ENCODE results near the gene ARSH.
"Not testable (repeated sequence)": the region's sequence is repeated elsewhere in the genome, so short reads cannot be mapped to it uniquely, and the experiment has no call there.

Gene ARSH

GRCh38 chrX:3006495-3006894, at the start of gene ARSH:
Gene ARSH, plus strand, starts transcription at chrX:3006546. Its CDS starts 67 bp downstream, at chrX:3006613.
- no peak for ATAC-seq
- Mint-ChIP-seq H3K27me3 (no peaks in the 10 kb centered on the region), H3K36me3 (no peaks in the 10 kb centered on the region), H3K9me3 (peaks cover 4% of the 10 kb centered on the region), H3K4me1 (no peaks in the 10 kb centered on the region), H3K27ac (no peak within 1 kb of the TSS), H3K4me3 (no peak within 1 kb of the TSS)

- no peaks in the 10 kb centered on the region for H3K4me1 Mint-ChIP-seq
- no peak overlapping the region for H3K4me3 Mint-ChIP-seq
- no peak overlapping the region for H3K27ac Mint-ChIP-seq
- ATAC-seq, result no peak
- no peaks in the 10 kb centered on the region for H3K36me3 Mint-ChIP-seq
- H3K27me3 Mint-ChIP-seq, result peaks cover 17% of the 10 kb centered on the region
- H3K9me3 Mint-ChIP-seq, result no peaks in the 10 kb centered on the region
Measured at GRCh38 chrX:2958199-2958598, 48.1 kb upstream of the ARSH start.

- no peaks in the 10 kb centered on the region for H3K4me1 Mint-ChIP-seq
- no peak overlapping the region for H3K4me3 Mint-ChIP-seq
- no peak for ATAC-seq
- no peaks in the 10 kb centered on the region for H3K9me3 Mint-ChIP-seq
- no peaks in the 10 kb centered on the region for H3K36me3 Mint-ChIP-seq
- H3K27ac Mint-ChIP-seq, result no peak overlapping the region
- peaks cover 8% of the 10 kb centered on the region for H3K27me3 Mint-ChIP-seq
Measured at GRCh38 chrX:2960861-2961515, 45.4 kb upstream of the ARSH start.

- H3K4me1 Mint-ChIP-seq, result no peaks in the 10 kb centered on the region
- no peak overlapping the region for H3K4me3 Mint-ChIP-seq
- no peaks in the 10 kb centered on the region for H3K9me3 Mint-ChIP-seq
- H3K27ac Mint-ChIP-seq, result no peak overlapping the region
- ATAC-seq, result no peak
- peaks cover 8% of the 10 kb centered on the region for H3K27me3 Mint-ChIP-seq
- H3K36me3 Mint-ChIP-seq, result no peaks in the 10 kb centered on the region
Measured at GRCh38 chrX:2962381-2962780, 44.0 kb upstream of the ARSH start.

GRCh38 chrX:2963449-2963848, 42.9 kb upstream of the ARSH start:
- not testable (repeated sequence) for H3K9me3 Mint-ChIP-seq, ATAC-seq, H3K27me3 Mint-ChIP-seq, H3K27ac Mint-ChIP-seq, H3K4me3 Mint-ChIP-seq, H3K36me3 Mint-ChIP-seq, H3K4me1 Mint-ChIP-seq

- not testable (repeated sequence) for H3K4me3 Mint-ChIP-seq, H3K27me3 Mint-ChIP-seq, H3K36me3 Mint-ChIP-seq, H3K27ac Mint-ChIP-seq, H3K9me3 Mint-ChIP-seq, H3K4me1 Mint-ChIP-seq, ATAC-seq
Measured at GRCh38 chrX:2963992-2964794, 42.2 kb upstream of the ARSH start.

GRCh38 chrX:2965965-2966364, 40.4 kb upstream of the ARSH start:
- H3K27me3 Mint-ChIP-seq, result peaks cover 7% of the 10 kb centered on the region
- no peaks in the 10 kb centered on the region for H3K9me3 Mint-ChIP-seq
- no peak overlapping the region for H3K27ac Mint-ChIP-seq
- H3K36me3 Mint-ChIP-seq, result no peaks in the 10 kb centered on the region
- no peaks in the 10 kb centered on the region for H3K4me1 Mint-ChIP-seq
- peak; percentile 76 for ATAC-seq
- H3K4me3 Mint-ChIP-seq, result no peak overlapping the region

- Mint-ChIP-seq H3K36me3 (no peaks in the 10 kb centered on the region), H3K27ac (no peak overlapping the region), H3K4me3 (no peak overlapping the region), H3K27me3 (peaks cover 7% of the 10 kb centered on the region), H3K9me3 (no peaks in the 10 kb centered on the region), H3K4me1 (no peaks in the 10 kb centered on the region)
- ATAC-seq, result no peak
Measured at GRCh38 chrX:2967012-2967411, 39.3 kb upstream of the ARSH start.

- ATAC-seq, result no peak
- H3K4me3 Mint-ChIP-seq, result no peak overlapping the region
- H3K27me3 Mint-ChIP-seq, result peaks cover 7% of the 10 kb centered on the region
- H3K9me3 Mint-ChIP-seq, result no peaks in the 10 kb centered on the region
- no peak overlapping the region for H3K27ac Mint-ChIP-seq
- no peaks in the 10 kb centered on the region for H3K36me3 Mint-ChIP-seq
- no peaks in the 10 kb centered on the region for H3K4me1 Mint-ChIP-seq
Measured at GRCh38 chrX:2967584-2967983, 38.8 kb upstream of the ARSH start.

- Mint-ChIP-seq H3K27me3 (peaks cover 7% of the 10 kb centered on the region), H3K4me3 (no peak overlapping the region), H3K9me3 (no peaks in the 10 kb centered on the region), H3K4me1 (no peaks in the 10 kb centered on the region), H3K36me3 (no peaks in the 10 kb centered on the region), H3K27ac (no peak overlapping the region)
- peak; percentile 50 for ATAC-seq
Measured at GRCh38 chrX:2967998-2968909, 38.1 kb upstream of the ARSH start.

- H3K27me3 Mint-ChIP-seq, result peaks cover 7% of the 10 kb centered on the region
- no peak overlapping the region for H3K27ac Mint-ChIP-seq
- H3K9me3 Mint-ChIP-seq, result no peaks in the 10 kb centered on the region
- no peaks in the 10 kb centered on the region for H3K36me3 Mint-ChIP-seq
- H3K4me1 Mint-ChIP-seq, result no peaks in the 10 kb centered on the region
- no peak overlapping the region for H3K4me3 Mint-ChIP-seq
- no peak for ATAC-seq
Measured at GRCh38 chrX:2969021-2969420, 37.3 kb upstream of the ARSH start.

GRCh38 chrX:2972391-2972790, 34.0 kb upstream of the ARSH start:
- H3K36me3 Mint-ChIP-seq, result no peaks in the 10 kb centered on the region
- H3K27me3 Mint-ChIP-seq, result peaks cover 7% of the 10 kb centered on the region
- H3K4me3 Mint-ChIP-seq, result no peak overlapping the region
- no peaks in the 10 kb centered on the region for H3K9me3 Mint-ChIP-seq
- no peak for ATAC-seq
- H3K4me1 Mint-ChIP-seq, result no peaks in the 10 kb centered on the region
- no peak overlapping the region for H3K27ac Mint-ChIP-seq

- Mint-ChIP-seq H3K27ac (no peak overlapping the region), H3K4me1 (no peaks in the 10 kb centered on the region), H3K27me3 (peaks cover 2% of the 10 kb centered on the region), H3K4me3 (no peak overlapping the region), H3K9me3 (no peaks in the 10 kb centered on the region), H3K36me3 (no peaks in the 10 kb centered on the region)
- no peak for ATAC-seq
Measured at GRCh38 chrX:2974961-2975360, 31.4 kb upstream of the ARSH start.

- ATAC-seq, H3K36me3 Mint-ChIP-seq, H3K9me3 Mint-ChIP-seq, H3K27ac Mint-ChIP-seq, H3K27me3 Mint-ChIP-seq, H3K4me3 Mint-ChIP-seq, H3K4me1 Mint-ChIP-seq: not testable (repeated sequence)
Measured at GRCh38 chrX:2978639-2979038, 27.7 kb upstream of the ARSH start.

GRCh38 chrX:2984342-2984741, 22.0 kb upstream of the ARSH start:
- Mint-ChIP-seq H3K4me3 (no peak overlapping the region), H3K4me1 (no peaks in the 10 kb centered on the region), H3K9me3 (no peaks in the 10 kb centered on the region), H3K27me3 (no peaks in the 10 kb centered on the region), H3K36me3 (no peaks in the 10 kb centered on the region), H3K27ac (no peak overlapping the region)
- ATAC-seq, result no peak

Measured in stimulated activated memory B cell treated with anti-CD40 and anti-IgM and Interleukin-4, amounts not matched to agents 10 μg/mL and 1 μg/mL and 100 μg/mL, for 72 hours (primary cell).